HG02981 (cell line): ENCODE data around the gene AHRR.

Source experiments
- ATAC-seq: cut with Tn5 transposase; IDR thresholded peaks from one replicate; pipeline ENCODE4 v1.9.1; 2021; ENCODE audit warnings: mild to moderate bottlenecking, moderate library complexity; ENCODE audit not compliant: unreplicated experiment

AHRR gene

DNA sequence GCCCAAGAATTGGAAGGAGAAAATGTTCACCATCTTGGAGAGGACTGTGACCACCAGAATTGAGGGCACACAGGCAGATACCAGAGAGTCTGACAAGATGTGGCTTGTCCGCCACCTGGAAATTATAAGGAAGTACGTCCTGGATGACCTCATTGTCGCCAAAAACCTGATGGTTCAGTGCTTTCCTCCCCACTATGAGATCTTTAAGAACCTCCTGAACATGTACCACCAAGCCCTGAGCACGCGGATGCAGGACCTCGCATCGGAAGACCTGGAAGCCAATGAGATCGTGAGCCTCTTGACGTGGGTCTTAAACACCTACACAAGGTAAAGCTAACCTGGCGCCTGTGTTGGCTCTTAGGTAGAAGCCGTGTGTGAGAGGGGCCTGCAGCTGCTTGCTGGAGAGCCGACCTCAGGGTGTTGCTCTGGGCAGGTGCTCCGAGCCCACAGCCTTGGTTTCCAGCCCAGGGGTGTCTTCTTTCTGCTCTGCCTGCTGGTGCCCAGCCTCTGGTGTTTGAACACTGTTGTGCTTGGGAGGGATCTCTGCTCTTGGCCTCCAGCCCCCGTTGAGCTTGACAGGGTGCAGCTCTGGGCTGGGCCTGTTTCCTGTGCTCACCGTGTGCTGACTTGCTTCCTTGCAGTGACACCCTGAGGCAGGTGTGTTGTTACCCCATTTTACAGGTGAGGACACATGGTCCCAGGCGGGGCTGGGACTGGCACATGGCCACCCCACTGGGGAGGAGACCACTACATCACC is 132.4 kb downstream of the AHRR start:
- ATAC-seq, result no peak

- no peak for ATAC-seq
Observed at GRCh38 chr5:454936-455335, 133.4 kb downstream of the AHRR start.

GRCh38 chr5:455806-456205 is 134.3 kb downstream of the AHRR start:
- ATAC-seq, result no peak

- no peak for ATAC-seq
Observed at GRCh38 chr5:456351-457194, 135.1 kb downstream of the AHRR start.

DNA sequence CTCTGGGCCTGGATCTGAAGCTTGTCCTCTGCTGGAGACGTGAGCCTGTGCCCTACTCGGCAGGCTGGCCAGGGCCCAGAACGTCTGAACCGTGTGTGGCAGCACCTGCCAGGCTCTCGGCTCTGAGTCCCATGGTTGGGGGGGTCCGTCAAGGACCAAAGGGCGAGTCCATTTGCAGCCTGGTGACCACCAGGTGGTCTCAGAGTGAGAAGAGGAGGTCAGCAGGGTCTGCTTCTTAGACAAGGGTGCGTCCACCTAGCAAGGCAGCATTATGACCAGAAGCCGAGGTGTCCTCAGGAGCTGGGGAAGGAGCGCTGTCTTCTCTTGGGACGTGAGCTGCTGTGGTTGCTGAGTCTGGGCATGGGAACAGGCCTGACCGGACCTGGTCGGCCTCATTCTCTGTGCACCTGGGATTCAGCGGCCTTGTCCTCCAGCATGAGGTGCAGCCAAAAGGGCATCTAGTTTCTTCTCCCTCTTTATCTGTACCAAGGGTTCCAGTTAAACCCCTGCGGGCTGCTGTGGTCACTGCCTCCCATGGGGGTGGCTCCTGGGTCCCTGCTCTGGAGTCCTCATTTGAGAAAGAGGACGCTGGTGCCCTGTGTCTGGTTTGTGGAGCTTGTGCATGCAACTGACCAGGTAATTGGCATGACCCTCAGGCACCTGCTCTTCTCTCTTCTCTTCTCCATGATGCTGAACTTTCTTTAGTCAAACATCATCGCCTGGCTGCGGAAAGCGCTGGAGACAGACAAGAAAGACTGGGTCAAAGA is 135.9 kb downstream of the AHRR start:
- ATAC-seq, result no peak

DNA sequence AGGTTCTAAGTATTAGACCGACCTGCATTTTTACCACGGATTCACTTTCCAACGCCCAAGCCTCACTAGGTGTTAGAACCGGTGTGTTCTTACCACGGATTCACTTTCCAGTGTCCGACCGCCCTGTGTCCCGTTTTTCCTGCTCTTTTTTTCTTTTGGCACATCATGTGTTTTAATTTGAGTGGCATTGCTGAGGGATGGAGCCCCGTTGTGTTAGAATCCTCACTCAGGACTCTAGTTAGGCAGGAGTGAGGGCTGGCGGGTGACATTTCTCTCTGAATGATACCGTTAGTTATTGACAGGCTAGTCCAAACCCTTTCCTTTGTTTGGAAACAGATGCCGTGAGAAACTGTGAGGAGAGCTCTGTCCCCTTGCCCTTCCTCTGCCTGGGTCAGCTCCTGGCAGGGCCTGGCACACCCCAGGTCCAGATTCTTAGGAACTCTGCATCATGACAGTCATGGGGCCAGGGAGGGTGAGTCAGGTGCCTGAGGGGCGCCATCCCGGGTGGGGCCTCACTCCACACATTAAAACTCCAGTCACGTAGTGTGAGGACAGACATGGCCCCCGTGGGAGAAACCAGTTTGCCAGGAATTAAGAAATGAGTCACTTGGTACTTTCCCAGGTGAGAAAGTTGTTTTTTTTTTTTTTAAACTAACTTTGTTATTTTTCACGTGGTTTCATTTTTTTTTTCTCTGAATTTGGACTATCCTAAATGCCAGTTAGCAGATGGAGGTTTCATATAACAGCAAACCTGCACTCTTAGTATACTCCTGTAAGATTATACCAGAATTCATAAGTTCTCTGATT is 137.2 kb downstream of the AHRR start:
- no peak for ATAC-seq

- ATAC-seq, result no peak
Observed at GRCh38 chr5:459562-460272, 138.2 kb downstream of the AHRR start.

- ATAC-seq, result no peak
Observed at GRCh38 chr5:460273-460625, 138.7 kb downstream of the AHRR start.

DNA sequence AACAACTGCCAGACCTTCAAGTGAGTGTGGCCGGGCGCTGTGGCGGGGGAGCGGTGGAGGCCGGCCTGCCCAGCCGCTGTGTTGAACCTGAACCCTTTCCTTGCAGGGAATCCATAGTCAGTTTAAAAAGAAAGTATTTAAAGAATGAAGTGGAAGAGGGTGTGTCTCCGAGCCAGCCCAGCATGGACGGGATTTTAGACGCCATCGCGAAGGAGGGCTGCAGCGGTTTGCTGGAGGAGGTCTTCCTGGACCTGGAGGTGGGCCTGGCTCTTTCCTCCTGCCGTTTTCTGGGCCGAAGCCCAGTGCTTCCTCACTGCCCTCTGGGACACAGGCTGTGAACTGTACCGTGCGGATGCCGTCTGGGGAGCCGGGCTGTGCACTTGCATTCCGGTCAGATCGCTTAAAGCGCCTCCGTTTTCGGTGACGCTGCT is 140.6 kb downstream of the AHRR start:
- no peak for ATAC-seq

- no peak for ATAC-seq
Observed at GRCh38 chr5:463301-463700, 141.8 kb downstream of the AHRR start.

DNA sequence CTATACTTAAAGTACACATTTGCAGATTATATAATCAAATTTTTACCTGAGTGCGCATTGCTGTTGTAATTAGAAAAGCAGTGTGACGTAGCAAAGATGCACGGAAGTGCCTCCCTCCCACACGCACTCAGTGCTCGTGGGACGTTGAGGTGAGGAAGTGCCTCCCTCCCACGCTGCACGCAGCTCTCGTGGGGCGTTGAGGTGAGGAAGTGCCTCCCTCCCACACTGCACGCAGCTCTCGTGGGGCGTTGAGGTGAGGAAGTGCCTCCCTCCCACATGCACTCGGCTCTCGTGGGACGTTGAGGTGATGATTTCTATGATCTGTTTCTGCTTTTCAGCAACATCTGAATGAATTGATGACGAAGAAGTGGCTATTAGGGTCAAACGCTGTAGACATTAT is 142.4 kb downstream of the AHRR start:
- ATAC-seq, result no peak

- ATAC-seq, result no peak
Observed at GRCh38 chr5:464446-464842, 142.9 kb downstream of the AHRR start.

DNA sequence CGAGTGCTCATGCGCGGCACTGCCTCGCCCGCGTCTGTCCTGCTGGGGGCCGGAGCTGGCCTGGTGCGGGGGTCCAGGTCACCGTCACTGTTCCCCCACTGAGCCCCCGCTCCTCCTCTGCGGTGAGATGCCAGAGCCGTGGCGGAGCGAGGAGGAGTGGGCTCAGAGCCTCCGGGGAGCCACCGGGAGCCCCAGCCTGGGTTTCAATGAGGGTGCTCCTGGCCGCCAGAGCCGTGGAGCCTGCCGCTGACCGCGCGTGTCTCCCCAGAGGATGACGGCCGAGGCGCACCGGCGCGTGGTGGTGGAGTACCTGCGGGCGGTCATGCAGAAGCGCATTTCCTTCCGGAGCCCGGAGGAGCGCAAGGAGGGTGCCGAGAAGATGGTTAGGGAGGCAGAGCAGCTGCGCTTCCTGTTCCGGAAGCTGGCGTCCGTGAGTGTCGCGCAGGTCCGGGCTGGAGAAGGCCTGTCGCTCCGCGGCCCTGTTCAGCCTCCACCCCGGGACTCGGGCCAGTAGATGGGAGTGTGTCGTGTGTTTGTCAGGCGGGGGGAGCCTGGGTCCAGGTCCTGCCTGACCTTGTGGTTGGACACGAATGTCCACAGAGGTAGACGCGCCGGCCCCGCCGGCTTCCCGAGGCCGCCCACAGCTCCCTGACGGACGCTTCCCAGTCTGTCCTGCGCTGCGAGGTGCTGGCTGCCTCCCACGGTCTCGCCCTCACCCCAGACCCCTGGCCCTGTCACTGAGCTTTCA is 143.5 kb downstream of the AHRR start:
- no peak for ATAC-seq

DNA sequence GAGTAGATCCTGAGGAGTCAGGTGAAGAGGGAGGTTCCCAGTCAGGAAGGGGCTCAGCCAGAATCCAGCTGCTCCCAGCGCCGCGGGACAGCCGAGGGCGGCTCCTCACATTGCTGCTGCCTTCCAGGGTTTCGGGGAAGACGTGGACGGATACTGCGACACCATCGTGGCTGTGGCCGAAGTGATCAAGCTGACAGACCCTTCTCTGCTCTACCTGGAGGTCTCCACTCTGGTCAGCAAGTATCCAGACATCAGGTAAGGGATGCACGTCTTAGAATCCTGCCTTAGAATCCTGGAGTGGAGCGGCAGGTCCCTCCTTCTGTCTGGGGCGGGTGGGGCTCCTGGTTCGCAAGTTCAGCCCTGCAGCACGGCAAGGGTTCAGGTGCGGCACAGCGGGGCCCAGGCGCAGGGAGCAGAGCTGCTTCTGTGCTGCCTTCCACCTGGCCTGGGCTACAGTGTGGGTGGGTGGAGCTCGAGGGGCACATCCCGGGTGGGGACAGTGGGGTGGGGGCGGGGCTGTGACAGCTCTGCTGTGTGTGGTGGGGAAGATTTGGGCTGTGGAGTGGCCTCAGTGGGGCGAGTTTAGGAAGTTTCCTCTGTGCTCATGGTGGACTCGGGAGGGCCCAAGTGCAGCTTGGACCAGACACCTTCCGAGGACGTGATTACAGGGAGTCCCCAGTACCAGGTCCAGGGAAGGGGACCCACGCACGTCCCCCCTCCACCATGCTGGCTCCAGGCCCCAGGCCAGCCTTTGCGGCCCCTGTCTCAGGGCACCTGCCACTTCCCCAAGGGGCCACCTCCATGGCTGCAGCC is 144.3 kb downstream of the AHRR start:
- no peak for ATAC-seq

DNA sequence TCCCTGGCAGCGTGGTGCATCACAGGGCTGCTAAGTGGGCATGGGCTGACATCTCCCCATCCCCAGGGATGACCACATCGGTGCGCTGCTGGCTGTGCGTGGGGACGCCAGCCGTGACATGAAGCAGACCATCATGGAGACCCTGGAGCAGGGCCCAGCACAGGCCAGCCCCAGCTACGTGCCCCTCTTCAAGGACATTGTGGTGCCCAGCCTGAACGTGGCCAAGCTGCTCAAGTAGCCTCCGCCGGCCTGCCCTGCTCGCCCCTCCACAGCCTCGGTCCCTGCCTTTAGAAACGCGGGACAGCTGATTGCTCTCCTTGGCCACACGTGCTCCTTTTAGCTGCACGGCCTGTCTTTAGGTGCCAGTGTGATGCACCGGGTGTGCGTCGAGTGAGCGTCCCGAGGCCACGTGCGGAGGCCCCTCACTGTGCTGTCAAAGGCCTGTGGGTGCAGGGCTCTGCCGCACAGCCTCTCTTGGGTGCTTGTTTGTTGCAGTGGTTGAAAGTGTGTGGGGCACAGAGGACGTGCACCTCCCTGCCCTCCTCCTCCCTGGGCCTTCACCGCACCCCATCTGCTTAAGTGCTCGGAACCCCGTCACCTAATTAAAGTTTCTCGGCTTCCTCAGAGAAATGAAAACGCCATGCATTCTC is 145.3 kb downstream of the AHRR start:
- no peak for ATAC-seq

- no peak for ATAC-seq
Observed at GRCh38 chr5:468401-468800, 146.9 kb downstream of the AHRR start.

DNA sequence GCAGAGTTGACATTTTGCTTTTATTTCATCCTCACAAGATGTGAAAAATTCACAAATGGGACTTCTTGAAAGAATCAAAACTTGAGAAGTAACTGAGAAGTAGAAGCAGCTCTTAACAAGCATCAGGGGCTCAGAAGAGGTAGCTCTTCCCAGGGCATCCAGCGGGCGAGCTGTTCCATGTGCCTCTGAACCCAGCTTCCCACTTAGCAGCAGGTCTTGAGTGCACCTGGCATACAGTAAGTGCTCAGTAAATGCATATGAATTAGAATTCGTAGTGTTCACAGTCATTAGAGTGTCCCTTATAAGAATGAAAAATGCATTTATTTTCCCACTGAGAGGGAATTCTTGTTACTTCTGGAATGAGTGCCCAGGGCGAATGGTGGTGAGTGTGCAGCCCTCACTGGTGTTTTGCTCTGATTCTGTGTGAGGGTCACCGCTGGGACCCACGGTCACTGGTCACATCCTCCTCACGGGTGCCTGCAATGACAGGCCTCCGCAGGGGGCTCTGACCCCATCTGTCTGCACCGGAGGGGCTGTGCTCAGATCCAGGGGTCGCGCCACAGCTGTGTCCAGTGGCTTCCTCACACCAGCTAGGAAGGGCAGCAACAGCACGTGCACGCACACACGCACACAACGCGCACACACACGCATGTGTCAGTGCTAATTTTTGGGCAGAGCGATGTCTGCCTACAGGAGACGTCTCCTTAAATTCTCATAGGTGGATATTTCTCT is 148.4 kb downstream of the AHRR start:
- no peak for ATAC-seq
